ENCODE measurements around the gene MUC6.

Gene MUC6

DNA sequence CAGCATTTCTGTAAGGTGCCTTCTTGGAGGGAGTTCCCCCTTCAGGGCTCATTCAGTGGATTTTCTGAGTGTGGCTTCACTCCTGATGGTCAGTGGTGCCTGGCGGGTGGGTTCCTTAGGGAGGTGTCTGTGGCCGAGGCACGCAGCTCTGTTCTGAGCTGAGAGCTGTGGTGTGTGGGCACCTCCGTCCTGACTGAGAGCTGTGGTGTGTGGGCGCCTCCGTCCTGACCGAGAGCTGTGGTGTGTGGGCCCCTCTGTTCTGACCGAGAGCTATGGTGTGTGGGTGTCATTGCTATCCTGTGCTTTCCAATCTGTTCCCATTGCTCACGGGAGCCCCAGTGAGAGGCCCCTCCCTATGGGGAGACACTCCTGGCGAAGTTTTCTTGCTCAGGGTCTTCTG is 39.8 kb downstream of the MUC6 start:
- no peak overlapping the region for H3K4me3 ChIP-seq (ENCODE audit: low read length)
- no peak for TF ChIP-seq CTCF (conservative IDR thresholded peaks at IDR 0.05; ENCODE audit: low read length)
- DNase-seq (ENCODE audit: low read depth) = no peak

DNA sequence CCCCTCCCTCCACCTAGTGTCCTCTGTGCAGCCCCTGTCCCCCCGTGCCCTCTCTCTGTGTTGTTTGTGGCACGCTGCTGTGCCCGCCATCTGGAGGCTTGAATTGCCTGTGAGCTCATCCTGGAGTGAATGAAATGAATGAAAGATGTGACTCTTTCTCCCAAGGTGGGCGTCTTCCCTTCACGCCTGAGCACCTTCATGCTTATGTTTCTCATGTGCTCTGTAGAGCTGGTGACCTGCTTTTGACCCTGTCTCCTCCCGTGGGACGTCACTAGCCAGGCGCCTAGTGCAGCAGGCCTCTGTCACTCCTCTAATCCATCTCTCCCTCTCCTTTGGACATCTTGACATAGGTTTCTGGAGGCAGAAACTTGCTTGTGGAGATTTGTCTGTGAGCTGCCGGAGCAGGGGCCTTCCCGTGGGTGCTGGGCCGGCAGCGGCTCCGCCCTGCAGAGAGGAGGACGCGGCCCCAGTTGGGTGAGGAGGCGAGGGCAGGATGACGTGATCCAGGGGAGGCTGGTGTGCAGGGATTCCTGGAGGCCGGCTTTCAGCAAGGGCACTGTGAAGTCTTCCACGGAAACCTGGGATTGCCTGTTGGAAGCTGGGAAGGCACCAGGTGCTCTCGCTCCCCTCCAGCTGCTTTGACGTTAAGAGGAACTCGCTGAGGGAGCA is 40.6 kb downstream of the MUC6 start:
- H3K4me3 ChIP-seq (ENCODE audit: low read length) = no peak overlapping the region
- no peak for TF ChIP-seq CTCF (conservative IDR thresholded peaks at IDR 0.05; ENCODE audit: low read length)
- DNase-seq (ENCODE audit: low read depth) = no peak

GRCh38 chr11:995044-995751 is 41.3 kb downstream of the MUC6 start:
- no peak for TF ChIP-seq CTCF (conservative IDR thresholded peaks at IDR 0.05; ENCODE audit: low read length)
- no peak overlapping the region for H3K4me3 ChIP-seq (ENCODE audit: low read length)
- DNase-seq (ENCODE audit: low read depth) = no peak

GRCh38 chr11:993632-994167 is 42.8 kb downstream of the MUC6 start:
- no peak for TF ChIP-seq CTCF (conservative IDR thresholded peaks at IDR 0.05; ENCODE audit: low read length)
- DNase-seq (ENCODE audit: low read depth) = no peak
- no peak overlapping the region for H3K4me3 ChIP-seq (ENCODE audit: low read length)

GRCh38 chr11:992577-992976 is 43.9 kb downstream of the MUC6 start:
- no peak for TF ChIP-seq CTCF (conservative IDR thresholded peaks at IDR 0.05; ENCODE audit: low read length)
- no peak for DNase-seq (ENCODE audit: low read depth)
- H3K4me3 ChIP-seq (ENCODE audit: low read length) = no peak overlapping the region

- TF ChIP-seq CTCF (conservative IDR thresholded peaks at IDR 0.05; ENCODE audit: low read length) = no peak
- H3K4me3 ChIP-seq (ENCODE audit: low read length) = no peak overlapping the region
- DNase-seq (ENCODE audit: low read depth) = no peak
These were observed 44.7 kb downstream of the MUC6 start for GRCh38 chr11:991711-992307.

All from AG10803 (cell line).